WTC11 (cell line): ENCODE measurements around the gene TLNRD1.

Experiments
- ATF3 ChIP-seq: sonication (generic); formaldehyde crosslinking; conservative IDR thresholded peaks from 2 replicates; pipeline ENCODE4 v1.8.1; 2022; ENCODE audit warnings: mild to moderate bottlenecking, missing genetic modification reagents
- ATF6 ChIP-seq: sonication (generic); formaldehyde crosslinking; IDR thresholded peaks from 2 replicates; pipeline ENCODE4 v1.8.1; 2023; ENCODE audit warnings: mild to moderate bottlenecking, missing genetic modification reagents
- CREB1 ChIP-seq: sonication (generic); formaldehyde crosslinking; IDR thresholded peaks from 2 replicates; pipeline ENCODE4 v1.8.0; 2023; ENCODE audit warnings: mild to moderate bottlenecking, missing genetic modification reagents
- CTCF ChIP-seq: fragments of 200-600 bp; IDR thresholded peaks from 2 replicates; pipeline ENCODE4 v1.8.0; 2022; ENCODE audit warnings: antibody characterized with exemption
- EMX1 ChIP-seq: fragments of 250-450 bp; sonication (Bioruptor Pico); IDR thresholded peaks from 2 replicates; pipeline ENCODE4 v1.8.0; 2021; ENCODE audit warnings: mild to moderate bottlenecking
- ETV6 ChIP-seq: sonication (generic); formaldehyde crosslinking; IDR thresholded peaks from 2 replicates; pipeline ENCODE4 v1.8.1; 2022; ENCODE audit warnings: mild to moderate bottlenecking, missing genetic modification reagents
- FOXP4 ChIP-seq: sonication (generic); formaldehyde crosslinking; IDR thresholded peaks from 2 replicates; pipeline ENCODE4 v1.8.0; 2022; ENCODE audit warnings: mild to moderate bottlenecking, missing genetic modification reagents
- GRHL2 ChIP-seq: fragments of 250-450 bp; sonication (Bioruptor Pico); IDR thresholded peaks from 2 replicates; pipeline ENCODE4 v1.8.0; 2022; ENCODE audit warnings: mild to moderate bottlenecking, moderate library complexity; ENCODE audit not compliant: insufficient replicate concordance, severe bottlenecking
- NFE2L1 ChIP-seq: sonication (generic); formaldehyde crosslinking; IDR thresholded peaks from 2 replicates; pipeline ENCODE4 v1.8.1; 2023; ENCODE audit warnings: missing genetic modification reagents
- PREB ChIP-seq: sonication (generic); formaldehyde crosslinking; IDR thresholded peaks from 2 replicates; pipeline ENCODE4 v1.8.1; 2022; ENCODE audit warnings: mild to moderate bottlenecking, missing genetic modification reagents, moderate library complexity, borderline replicate concordance
- SMAD3 ChIP-seq: sonication (generic); formaldehyde crosslinking; IDR thresholded peaks from 2 replicates; pipeline ENCODE4 v1.8.0; 2022; ENCODE audit warnings: missing genetic modification reagents, mild to moderate bottlenecking, borderline replicate concordance
- ZNF121 ChIP-seq: sonication (generic); formaldehyde crosslinking; IDR thresholded peaks from 2 replicates; pipeline ENCODE4 v1.8.0; 2023; ENCODE audit warnings: missing genetic modification reagents
- ZNF263 ChIP-seq: sonication (generic); formaldehyde crosslinking; IDR thresholded peaks from 2 replicates; pipeline ENCODE4 v1.8.1; 2022; ENCODE audit warnings: low read depth, mild to moderate bottlenecking, moderate library complexity, missing genetic modification reagents
- ZNF317 ChIP-seq: sonication (generic); formaldehyde crosslinking; IDR thresholded peaks from 2 replicates; pipeline ENCODE4 v1.8.1; 2023; ENCODE audit warnings: low read depth, mild to moderate bottlenecking, moderate library complexity, missing genetic modification reagents, borderline replicate concordance

- TF ChIP-seq CTCF (no peak), SMAD3 (CRISPR knock-in tag) (no peak), FOXP4 (CRISPR knock-in tag) (no peak), EMX1 (CRISPR knock-in tag) (no peak), ZNF317 (CRISPR knock-in tag) (no peak), ATF3 (CRISPR knock-in tag) (no peak), ETV6 (no peak), CREB1 (CRISPR knock-in tag) (no peak), NFE2L1 (CRISPR knock-in tag) (no peak), PREB (no peak), ZNF121 (no peak), ATF6 (no peak), ZNF263 (CRISPR knock-in tag) (no peak), GRHL2 (CRISPR knock-in tag) (no peak)
These were observed 25.1 kb downstream of the TLNRD1 start for GRCh38 chr15:81025721-81026370.
